HL-60 (cell line): ENCODE measurements around the gene ZNF709.

Experiments used
- CTCF ChIP-seq: IDR thresholded peaks from one replicate; pipeline ENCODE4 v1.5.1; 2011; ENCODE audit warnings: low read length, control low read depth, inconsistent platforms; ENCODE audit not compliant: insufficient read depth
- POLR2AphosphoS5 ChIP-seq: IDR thresholded peaks from 2 replicates; pipeline ENCODE4 v1.6.1; 2012; ENCODE audit warnings: low read depth
- REST ChIP-seq: IDR thresholded peaks from 2 replicates; pipeline ENCODE4 v1.6.1; 2012; ENCODE audit warnings: low read depth; ENCODE audit not compliant: insufficient replicate concordance
- SPI1 ChIP-seq: IDR thresholded peaks from 2 replicates; pipeline ENCODE4 v1.6.1; 2012; ENCODE audit warnings: low read depth, mild to moderate bottlenecking, borderline replicate concordance

GRCh38 chr19:12482509-12482886 is 2.1 kb downstream of the ZNF709 start:
- no peak for TF ChIP-seq CTCF
- TF ChIP-seq SPI1: no peak
- TF ChIP-seq POLR2AphosphoS5: no peak
- no peak for TF ChIP-seq REST
